Measurements from ENCODE around the gene CCT2. TPM values are rescaled to one million over a fixed set of nuclear protein-coding genes. Genes with fewer than 3 reads are reported as not detected.

CCT2 gene
- total RNA-seq, 1 donor from 2014 or later, result 254 TPM

DNA sequence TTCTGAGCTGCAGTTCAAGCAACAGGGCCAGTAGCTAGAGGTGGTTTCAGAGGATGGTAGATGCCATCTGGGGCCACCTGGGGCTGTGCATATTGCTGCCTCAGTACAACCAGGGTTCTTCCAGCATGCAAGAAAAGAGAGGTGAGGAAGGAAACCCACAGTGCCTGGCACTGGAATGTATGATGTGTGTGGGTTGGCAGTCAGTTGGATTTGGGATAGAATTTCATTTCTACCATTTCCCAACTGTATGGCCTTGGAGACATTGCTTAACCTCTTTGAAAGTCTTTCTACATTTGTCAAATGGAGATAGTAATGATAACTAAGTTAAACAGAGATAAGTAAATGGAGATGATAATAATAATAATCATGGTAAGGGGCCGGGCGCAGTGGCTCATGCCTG, 35.7 kb downstream of the CCT2 start:
- no peak for DNase-seq (ENCODE audit: low spot score, unreplicated experiment)
- Mint-ChIP-seq H3K4me1 (ENCODE audit: low read depth) (no peaks in the 10 kb centered on the region), H3K9me3 (ENCODE audit: low read depth) (no peaks in the 10 kb centered on the region), H3K36me3 (ENCODE audit: insufficient read depth) (no peaks in the 10 kb centered on the region), H3K27me3 (no peaks in the 10 kb centered on the region), H3K4me3 (ENCODE audit: low read depth) (no peak overlapping the region), H3K27ac (no peak overlapping the region)
- TF ChIP-seq, protein P1, sequence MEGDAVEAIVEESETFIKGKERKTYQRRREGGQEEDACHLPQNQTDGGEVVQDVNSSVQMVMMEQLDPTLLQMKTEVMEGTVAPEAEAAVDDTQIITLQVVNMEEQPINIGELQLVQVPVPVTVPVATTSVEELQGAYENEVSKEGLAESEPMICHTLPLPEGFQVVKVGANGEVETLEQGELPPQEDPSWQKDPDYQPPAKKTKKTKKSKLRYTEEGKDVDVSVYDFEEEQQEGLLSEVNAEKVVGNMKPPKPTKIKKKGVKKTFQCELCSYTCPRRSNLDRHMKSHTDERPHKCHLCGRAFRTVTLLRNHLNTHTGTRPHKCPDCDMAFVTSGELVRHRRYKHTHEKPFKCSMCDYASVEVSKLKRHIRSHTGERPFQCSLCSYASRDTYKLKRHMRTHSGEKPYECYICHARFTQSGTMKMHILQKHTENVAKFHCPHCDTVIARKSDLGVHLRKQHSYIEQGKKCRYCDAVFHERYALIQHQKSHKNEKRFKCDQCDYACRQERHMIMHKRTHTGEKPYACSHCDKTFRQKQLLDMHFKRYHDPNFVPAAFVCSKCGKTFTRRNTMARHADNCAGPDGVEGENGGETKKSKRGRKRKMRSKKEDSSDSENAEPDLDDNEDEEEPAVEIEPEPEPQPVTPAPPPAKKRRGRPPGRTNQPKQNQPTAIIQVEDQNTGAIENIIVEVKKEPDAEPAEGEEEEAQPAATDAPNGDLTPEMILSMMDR (IDR thresholded peaks at IDR 0.05; ENCODE audit: unreplicated experiment), result no peak

DNA sequence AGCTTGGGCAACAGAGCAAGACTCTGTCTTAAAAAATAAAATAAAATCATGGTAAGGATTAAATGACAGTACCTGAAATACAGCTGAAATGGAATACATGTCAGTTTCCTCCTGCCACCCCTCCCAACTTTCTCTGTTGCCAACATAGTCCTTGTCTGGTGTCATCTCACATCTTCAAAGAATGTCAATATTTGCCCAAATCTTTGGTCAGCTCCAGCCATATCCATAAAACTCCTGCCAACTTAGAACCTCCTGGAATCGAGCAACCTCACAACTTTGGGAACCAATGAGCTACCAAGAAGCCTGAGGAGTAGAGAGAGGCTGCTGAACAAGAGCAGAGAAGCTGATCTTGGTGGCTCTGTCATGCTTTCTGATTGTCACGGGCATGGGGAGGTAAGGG, 36.3 kb downstream of the CCT2 start:
- H3K9me3 Mint-ChIP-seq (ENCODE audit: low read depth), result no peaks in the 10 kb centered on the region
- TF ChIP-seq, protein P1 (IDR thresholded peaks at IDR 0.05; ENCODE audit: unreplicated experiment), result no peak
- no peaks in the 10 kb centered on the region for H3K36me3 Mint-ChIP-seq (ENCODE audit: insufficient read depth)
- no peaks in the 10 kb centered on the region for H3K4me1 Mint-ChIP-seq (ENCODE audit: low read depth)
- DNase-seq (ENCODE audit: low spot score, unreplicated experiment), result no peak
- no peaks in the 10 kb centered on the region for H3K27me3 Mint-ChIP-seq
- H3K27ac Mint-ChIP-seq, result no peak overlapping the region
- H3K4me3 Mint-ChIP-seq (ENCODE audit: low read depth), result no peak overlapping the region

DNA sequence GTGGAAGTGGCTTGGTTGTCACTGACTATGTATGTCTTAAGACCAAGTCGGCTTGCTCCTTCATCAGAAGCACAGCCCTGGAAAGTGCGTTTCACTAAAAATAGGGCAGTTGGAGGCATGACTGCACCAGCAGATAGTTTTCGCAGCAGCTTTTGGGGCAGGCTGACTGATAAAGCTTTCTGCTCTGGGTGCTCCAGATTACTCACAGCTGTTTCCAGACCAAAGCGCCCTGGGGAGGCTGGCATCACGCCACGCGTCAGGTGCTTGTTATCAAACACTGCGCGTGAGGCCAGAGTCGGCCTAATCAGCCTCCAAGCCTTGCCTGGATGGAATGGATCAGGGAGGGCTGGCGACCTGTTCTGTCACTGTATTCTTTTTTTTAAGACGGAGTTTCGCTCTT, 38.7 kb downstream of the CCT2 start:
- no peaks in the 10 kb centered on the region for H3K27me3 Mint-ChIP-seq
- no peaks in the 10 kb centered on the region for H3K9me3 Mint-ChIP-seq (ENCODE audit: low read depth)
- no peaks in the 10 kb centered on the region for H3K4me1 Mint-ChIP-seq (ENCODE audit: low read depth)
- no peaks in the 10 kb centered on the region for H3K36me3 Mint-ChIP-seq (ENCODE audit: insufficient read depth)
- H3K4me3 Mint-ChIP-seq (ENCODE audit: low read depth), result no peak overlapping the region
- H3K27ac Mint-ChIP-seq, result no peak overlapping the region
- TF ChIP-seq, protein P1 (IDR thresholded peaks at IDR 0.05; ENCODE audit: unreplicated experiment), result no peak
- no peak for DNase-seq (ENCODE audit: low spot score, unreplicated experiment)

DNA sequence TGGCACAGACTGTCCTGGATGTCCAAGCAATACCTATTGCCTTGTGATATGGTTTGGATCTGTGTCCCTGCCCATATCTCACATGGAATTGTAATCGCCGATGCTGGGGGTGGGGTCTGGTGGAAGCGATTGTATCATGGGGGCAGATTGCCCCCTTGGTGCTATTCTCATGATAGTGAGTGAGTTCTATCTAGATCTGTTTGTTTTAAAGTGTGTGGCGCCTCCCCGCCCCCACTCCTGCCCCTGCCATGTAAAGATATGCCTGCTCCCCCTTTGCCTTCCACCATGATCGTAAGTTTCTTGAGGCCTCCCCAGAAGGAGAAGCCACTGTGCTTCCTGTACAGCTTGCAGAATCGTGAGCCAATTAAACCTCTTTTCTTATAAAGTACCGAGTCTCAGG, 42.2 kb downstream of the CCT2 start:
- Mint-ChIP-seq H3K36me3 (ENCODE audit: insufficient read depth) (no peaks in the 10 kb centered on the region), H3K4me1 (ENCODE audit: low read depth) (no peaks in the 10 kb centered on the region), H3K9me3 (ENCODE audit: low read depth) (no peaks in the 10 kb centered on the region), H3K27ac (no peak overlapping the region), H3K27me3 (no peaks in the 10 kb centered on the region), H3K4me3 (ENCODE audit: low read depth) (no peak overlapping the region)
- no peak for DNase-seq (ENCODE audit: low spot score, unreplicated experiment)
- TF ChIP-seq, protein P1 (IDR thresholded peaks at IDR 0.05; ENCODE audit: unreplicated experiment), result no peak

DNA sequence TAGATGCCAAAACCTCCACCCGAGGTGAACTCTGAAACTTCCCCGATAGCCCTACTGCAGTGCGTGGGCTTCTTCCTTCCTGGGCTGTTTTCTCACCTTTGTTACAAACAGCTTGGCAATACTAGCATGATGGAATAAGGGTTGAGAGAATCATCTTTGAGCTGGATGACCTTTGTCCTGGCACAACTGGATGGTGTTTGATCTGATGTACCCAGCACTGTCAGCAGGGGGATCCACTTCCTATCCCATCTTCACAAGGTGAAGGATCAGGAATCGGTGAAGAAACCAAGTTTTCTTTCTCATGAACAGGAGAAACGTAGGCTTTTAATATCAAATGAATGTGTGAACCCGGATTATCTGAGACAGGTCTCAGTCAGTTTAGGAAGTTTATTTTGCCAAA, 44.9 kb downstream of the CCT2 start:
- H3K4me1 Mint-ChIP-seq (ENCODE audit: low read depth), result no peaks in the 10 kb centered on the region
- no peaks in the 10 kb centered on the region for H3K9me3 Mint-ChIP-seq (ENCODE audit: low read depth)
- no peak for DNase-seq (ENCODE audit: low spot score, unreplicated experiment)
- H3K4me3 Mint-ChIP-seq (ENCODE audit: low read depth), result no peak overlapping the region
- H3K27me3 Mint-ChIP-seq, result no peaks in the 10 kb centered on the region
- TF ChIP-seq, protein P1 (IDR thresholded peaks at IDR 0.05; ENCODE audit: unreplicated experiment), result no peak
- H3K27ac Mint-ChIP-seq, result no peak overlapping the region
- no peaks in the 10 kb centered on the region for H3K36me3 Mint-ChIP-seq (ENCODE audit: insufficient read depth)

Data from progenitor cell of endocrine pancreas (in vitro differentiated cells).